HG03159 (cell line): ENCODE measurements around the gene MTRF1.
"Not testable (repeated sequence)": the region's sequence is repeated elsewhere in the genome, so short reads cannot be mapped to it uniquely, and the experiment has no call there.

Experiments
- ATAC-seq: cut with Tn5 transposase; IDR thresholded peaks from one replicate; pipeline ENCODE4 v1.9.1; 2021; ENCODE audit warnings: mild to moderate bottlenecking, moderate library complexity; ENCODE audit not compliant: unreplicated experiment

The MTRF1 gene

DNA sequence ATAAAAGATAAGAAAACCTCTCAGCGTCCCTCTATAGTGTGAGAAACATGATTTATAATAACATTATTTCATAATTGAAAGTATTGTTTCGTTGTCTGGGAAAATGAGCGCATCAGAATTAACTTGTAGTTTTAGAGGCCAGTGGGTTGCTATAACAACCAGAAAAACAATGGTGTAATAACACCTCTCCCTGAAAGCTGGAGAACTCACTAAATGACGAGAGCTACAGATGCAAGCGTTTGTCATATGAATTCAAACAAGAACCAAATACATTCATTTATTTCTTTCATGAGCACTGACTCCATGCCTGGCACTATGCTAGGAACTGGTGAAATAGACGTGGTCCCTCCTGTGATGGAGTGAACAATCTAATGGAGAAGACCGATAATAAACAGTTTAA lies 85.3 kb downstream of the MTRF1 start:
- ATAC-seq = no peak

DNA sequence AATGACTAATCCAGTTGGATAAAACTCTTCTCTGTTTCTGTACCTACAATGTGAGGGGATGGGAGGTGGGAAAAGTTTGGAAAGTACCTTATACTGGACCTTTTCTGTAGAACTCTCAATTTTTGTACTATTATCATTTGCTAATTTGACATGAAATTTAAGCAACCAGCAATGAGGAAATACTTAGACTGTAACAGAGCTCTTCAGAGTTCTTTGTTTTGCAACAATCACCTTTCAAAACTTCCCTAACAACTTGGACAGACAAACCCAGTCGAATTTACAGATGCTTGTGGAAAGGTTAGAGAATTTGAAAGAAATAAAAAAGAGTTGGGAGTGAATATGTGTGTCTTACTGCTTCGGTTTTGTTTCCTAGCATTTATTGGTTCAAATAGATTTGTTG lies 85.8 kb downstream of the MTRF1 start:
- no peak for ATAC-seq

DNA sequence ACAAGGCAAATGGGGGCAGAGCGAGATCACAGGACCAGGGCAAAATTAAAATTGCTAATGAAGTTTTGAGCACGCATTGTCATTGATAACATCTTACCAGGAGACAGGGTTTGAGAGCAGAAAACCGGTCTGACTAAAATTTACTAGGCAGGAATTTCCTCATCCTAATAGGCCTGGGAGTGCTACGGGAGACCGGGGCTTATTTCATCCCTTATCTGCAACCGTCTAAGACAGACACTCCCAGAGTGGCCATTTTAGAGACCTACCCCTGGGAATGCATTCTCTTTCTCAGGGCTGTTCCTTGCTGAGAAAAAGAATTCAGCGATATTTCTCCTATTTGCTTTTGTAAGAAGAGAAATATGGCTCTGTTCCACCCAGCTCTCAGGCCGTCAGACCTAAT lies 87.8 kb downstream of the MTRF1 start:
- ATAC-seq = not testable (repeated sequence)
